GM12878 (cell line): ENCODE results near the gene G2E3.

Experiments
- CBFB ChIP-seq: IDR thresholded peaks from 2 replicates; pipeline ENCODE4 v1.6.1; 2016; ENCODE audit warnings: antibody characterized with exemption, low read depth
- CBX5 ChIP-seq: sonication (generic); IDR thresholded peaks from 2 replicates; pipeline ENCODE4 v1.6.1; 2016; ENCODE audit warnings: low read depth, moderate library complexity, mild to moderate bottlenecking, inconsistent platforms
- CHD4 ChIP-seq: fragments of 200-600 bp; sonication (generic); IDR thresholded peaks from 2 replicates; pipeline ENCODE4 v1.6.1; 2016; ENCODE audit warnings: mild to moderate bottlenecking
- CREB1 ChIP-seq: IDR thresholded peaks from 2 replicates; pipeline ENCODE4 v1.6.1; 2012; ENCODE audit warnings: low read depth, mild to moderate bottlenecking, inconsistent platforms
- CTCF ChIP-seq, 3 experiments: IDR thresholded peaks in 2 of 3; conservative IDR thresholded peaks in 1 of 3; 2 replicates each; pipeline ENCODE4 v1.5.1; 2011; ENCODE audit warnings: low read depth in 3 of 3, low read length in 3 of 3, mild to moderate bottlenecking in 3 of 3, control low read depth in 2 of 3, moderate library complexity in 2 of 3, inconsistent platforms in 1 of 3, mixed read lengths in 1 of 3; ENCODE audit not compliant: control insufficient read depth in 2 of 3, insufficient read depth in 1 of 3; ENCODE audit errors: extremely low read depth in 1 of 3
- FOS ChIP-seq: IDR thresholded peaks from 3 replicates; pipeline ENCODE4 v1.6.1; 2011; ENCODE audit warnings: borderline replicate concordance; ENCODE audit not compliant: insufficient read length; ENCODE audit errors: extremely low read depth
- MAX ChIP-seq: IDR thresholded peaks from 2 replicates; pipeline ENCODE4 v1.6.1; 2012; ENCODE audit warnings: low read depth, low read length, improper control_type of control experiment
- MXI1 ChIP-seq: fragments of 150-350 bp; IDR thresholded peaks from 2 replicates; pipeline ENCODE4 v1.6.1; 2011; ENCODE audit warnings: low read depth, mild to moderate bottlenecking, inconsistent platforms, low read length, improper control_type of control experiment
- REST ChIP-seq: IDR thresholded peaks from 2 replicates; pipeline ENCODE4 v1.6.1; 2012; ENCODE audit warnings: mild to moderate bottlenecking, low read depth, low read length
- TAF1 ChIP-seq: IDR thresholded peaks from 2 replicates; pipeline ENCODE4 v1.6.1; 2011; ENCODE audit warnings: mild to moderate bottlenecking, low read depth, low read length, borderline replicate concordance
- TBL1XR1 ChIP-seq: IDR thresholded peaks from 2 replicates; pipeline ENCODE4 v1.6.1; 2012; ENCODE audit warnings: low read depth, low read length, improper control_type of control experiment
- USF2 ChIP-seq: IDR thresholded peaks from 2 replicates; pipeline ENCODE4 v1.6.1; 2011; ENCODE audit warnings: low read depth, low read length, improper control_type of control experiment, borderline replicate concordance
- YBX1 ChIP-seq: fragments of 450-650 bp; IDR thresholded peaks from 2 replicates; pipeline ENCODE4 v1.6.1; 2016; ENCODE audit warnings: antibody characterized with exemption
- ZNF274 ChIP-seq: IDR thresholded peaks from one replicate; pipeline ENCODE4 v1.8.0; 2011; ENCODE audit not compliant: insufficient read length, insufficient read depth

GRCh38 chr14:30584058-30584630, 25.2 kb downstream of the G2E3 start:
- TF ChIP-seq CBFB, result no peak
- TF ChIP-seq USF2, result no peak
- no peak for TF ChIP-seq MXI1
- no peak for TF ChIP-seq TBL1XR1
- no peak for TF ChIP-seq MAX
- TF ChIP-seq CREB1, result no peak
- no peak for TF ChIP-seq FOS
- TF ChIP-seq YBX1, result no peak
- TF ChIP-seq CTCF (IDR thresholded peaks at IDR 0.05 in 2 of 3, conservative IDR thresholded peaks at IDR 0.05 in 1 of 3; ENCODE audit: control insufficient read depth in 2 of 3, extremely low read depth in 1 of 3, insufficient read depth in 1 of 3, low read depth in 3 of 3, low read length in 3 of 3), result no peak
- TF ChIP-seq ZNF274, result no peak
- no peak for TF ChIP-seq TAF1
- no peak for TF ChIP-seq REST
- TF ChIP-seq CBX5, result no peak
- TF ChIP-seq CHD4, result no peak
